AG04450 (cell line): ENCODE results near the gene KRTAP2-2. TPM values are rescaled to one million over a fixed set of nuclear protein-coding genes. Genes with fewer than 3 reads are reported as not detected.
"Not testable (repeated sequence)": the region's sequence is repeated elsewhere in the genome, so short reads cannot be mapped to it uniquely, and the experiment has no call there.

Source experiments
- CTCF ChIA-PET: fragments of 300-600, 350-600 bp; formaldehyde crosslinking; extraction: SDS; loops from one replicate; lab custom pipeline; 2022; ENCODE audit warnings: antibody characterized with exemption, inconsistent platforms; lab: Charles Lee
- POLR2A ChIA-PET: fragments of 350-600 bp; formaldehyde crosslinking; extraction: SDS; loops from one replicate; lab custom pipeline; 2021; ENCODE audit warnings: antibody characterized with exemption, inconsistent platforms; lab: Yijun Ruan, JAX
- DNase-seq: peaks from one replicate; pipeline ENCODE4 v3.0.0-alpha.2; 2011; ENCODE audit warnings: low read depth, low spot score
- H3K27ac ChIP-seq: one replicate; pipeline ENCODE4 v1.5.1; 2012; ENCODE audit warnings: low read depth, low read length, control low read depth
- H3K27me3 ChIP-seq: one replicate; pipeline ENCODE4 v1.6.0; 2012; ENCODE audit warnings: low read length; ENCODE audit not compliant: control insufficient read depth, insufficient read depth
- H3K4me3 ChIP-seq: 2 replicates; pipeline ENCODE4 v1.5.1; 2011; ENCODE audit warnings: mild to moderate bottlenecking, low read depth, low read length, control low read depth
- H3K9me3 ChIP-seq: 2 replicates; pipeline ENCODE4 v1.5.1; 2012; ENCODE audit warnings: low read length; ENCODE audit not compliant: control insufficient read depth, insufficient read depth
- polyA plus RNA-seq: library from polyadenylated mRNA; depleted of rRNA; stranded (reverse); fragments of >200 nt; gene quantifications from 2 replicates; pipeline ENCODE4 v1.2.3, GENCODE V29; 2011
- TF ChIP-seq, protein P1 (sequence below): IDR thresholded peaks from 2 replicates; pipeline ENCODE4 v1.5.1; 2011; ENCODE audit warnings: low read depth, low read length, control low read depth, inconsistent platforms

Gene KRTAP2-2
- polyA plus RNA-seq, 1 experiment, result not detected

DNA sequence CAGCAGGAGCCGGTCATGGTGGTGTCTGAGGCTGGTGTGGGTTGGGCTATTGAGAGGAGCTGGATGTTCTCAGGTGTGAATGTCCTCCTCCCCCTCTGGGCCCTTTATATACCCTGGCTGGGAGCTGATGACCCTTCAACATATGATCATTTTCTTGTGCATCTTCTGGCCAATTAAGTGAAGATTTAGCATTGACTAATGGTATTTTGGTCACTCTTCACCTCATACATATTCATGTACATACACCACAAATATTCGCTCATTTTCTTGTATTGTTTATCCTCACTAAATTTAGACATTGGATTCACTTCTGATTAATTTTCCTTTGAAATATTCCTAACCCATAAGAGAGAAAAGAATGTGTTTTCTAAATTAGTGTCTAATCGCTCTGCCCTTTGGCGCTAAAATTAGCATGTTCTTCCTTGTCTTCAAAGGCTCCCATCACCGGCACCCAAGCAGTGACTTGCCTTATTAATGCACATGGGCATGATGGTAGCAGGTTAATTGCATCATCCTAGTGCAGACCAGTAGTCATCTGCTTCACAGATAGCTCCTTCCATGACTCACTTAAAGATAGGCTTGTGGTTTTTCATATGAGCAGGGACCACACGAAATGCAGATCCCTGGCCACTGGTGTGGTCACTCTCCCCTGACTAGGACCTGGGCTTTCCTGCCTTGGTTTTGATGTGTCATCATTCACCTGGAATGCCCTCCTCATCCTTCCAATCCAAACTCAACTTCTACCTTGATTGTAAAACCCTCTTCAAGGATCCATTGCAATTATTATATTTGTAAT, 11.0 kb upstream of the KRTAP2-2 start, which contains the start of gene KRTAP2-4:
Gene KRTAP2-4, minus strand, starts transcription at position 51 of the 796 bp plus-strand sequence. Its CDS starts 34 bp downstream, at position 17.
- POLR2A ChIA-PET, result no interaction called here
- peak within 1 kb of the TSS; percentile 53 for H3K27ac ChIP-seq

DNA sequence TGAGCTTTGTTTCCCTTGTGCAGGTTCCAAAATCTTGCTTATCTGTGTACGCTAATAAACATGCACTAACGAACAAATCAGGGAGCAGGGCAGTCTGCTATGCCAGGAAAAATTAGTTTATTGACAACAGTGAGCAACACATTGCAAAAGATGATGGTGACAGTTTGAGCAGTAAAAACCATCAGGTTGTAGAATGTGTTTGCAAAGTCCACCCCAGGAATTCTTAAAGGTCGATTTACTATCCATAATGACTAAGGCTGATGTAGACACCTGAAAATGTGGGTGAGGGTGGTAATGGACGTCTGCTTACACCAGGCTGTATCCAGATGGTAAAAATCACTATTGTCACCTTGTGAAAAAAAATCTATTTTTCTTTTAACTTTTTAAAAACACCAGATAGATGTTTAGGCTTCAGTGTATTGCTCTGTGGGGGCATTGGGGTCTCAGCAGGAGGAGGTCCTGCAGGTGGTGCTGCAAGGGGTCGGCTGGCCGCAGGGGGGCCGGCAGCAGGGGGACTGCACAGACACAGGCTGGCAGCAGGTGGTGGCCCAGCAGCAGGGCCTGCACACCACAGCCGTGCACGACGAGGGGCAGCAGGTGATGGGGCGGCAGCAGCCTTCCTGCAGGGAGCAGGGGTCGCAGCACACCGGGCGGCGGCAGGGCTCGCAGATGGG, 10.1 kb upstream of the KRTAP2-2 start:
- CTCF ChIA-PET, H3K9me3 ChIP-seq, H3K27ac ChIP-seq, H3K4me3 ChIP-seq, DNase-seq, POLR2A ChIA-PET, H3K27me3 ChIP-seq: not testable (repeated sequence)

More for the DNA sequence above, 11.0 kb upstream of the KRTAP2-2 start, which contains the start of gene KRTAP2-4:
- peak; percentile 71 for DNase-seq
- TF ChIP-seq, protein P1, sequence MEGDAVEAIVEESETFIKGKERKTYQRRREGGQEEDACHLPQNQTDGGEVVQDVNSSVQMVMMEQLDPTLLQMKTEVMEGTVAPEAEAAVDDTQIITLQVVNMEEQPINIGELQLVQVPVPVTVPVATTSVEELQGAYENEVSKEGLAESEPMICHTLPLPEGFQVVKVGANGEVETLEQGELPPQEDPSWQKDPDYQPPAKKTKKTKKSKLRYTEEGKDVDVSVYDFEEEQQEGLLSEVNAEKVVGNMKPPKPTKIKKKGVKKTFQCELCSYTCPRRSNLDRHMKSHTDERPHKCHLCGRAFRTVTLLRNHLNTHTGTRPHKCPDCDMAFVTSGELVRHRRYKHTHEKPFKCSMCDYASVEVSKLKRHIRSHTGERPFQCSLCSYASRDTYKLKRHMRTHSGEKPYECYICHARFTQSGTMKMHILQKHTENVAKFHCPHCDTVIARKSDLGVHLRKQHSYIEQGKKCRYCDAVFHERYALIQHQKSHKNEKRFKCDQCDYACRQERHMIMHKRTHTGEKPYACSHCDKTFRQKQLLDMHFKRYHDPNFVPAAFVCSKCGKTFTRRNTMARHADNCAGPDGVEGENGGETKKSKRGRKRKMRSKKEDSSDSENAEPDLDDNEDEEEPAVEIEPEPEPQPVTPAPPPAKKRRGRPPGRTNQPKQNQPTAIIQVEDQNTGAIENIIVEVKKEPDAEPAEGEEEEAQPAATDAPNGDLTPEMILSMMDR, result no peak
- no peaks in the 10 kb centered on the region for H3K27me3 ChIP-seq
- no peaks in the 10 kb centered on the region for H3K9me3 ChIP-seq
- no peak within 1 kb of the TSS for H3K4me3 ChIP-seq
- CTCF ChIA-PET, result no interaction called here

DNA sequence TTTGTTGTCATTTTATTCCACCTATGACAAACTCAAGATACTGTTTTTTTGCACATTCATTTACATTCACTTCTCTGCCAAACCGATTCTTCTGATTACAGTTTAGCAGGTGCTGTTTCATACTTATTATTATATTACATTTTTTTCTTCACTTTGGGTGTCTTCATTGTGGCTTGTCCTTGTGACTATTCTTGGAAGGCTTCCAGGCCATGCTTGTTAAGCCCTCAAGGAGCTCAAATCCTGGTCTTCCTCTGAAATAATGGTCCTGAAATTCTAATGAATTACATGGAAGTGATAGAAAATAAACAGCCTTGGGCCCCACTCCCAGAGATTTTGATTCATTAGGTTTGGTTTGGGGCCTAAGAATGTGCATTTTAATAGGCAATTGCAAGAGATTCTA, 9.3 kb upstream of the KRTAP2-2 start:
- DNase-seq, result no peak
- CTCF ChIA-PET, result no interaction called here
- Histone ChIP-seq H3K4me3 (no peak overlapping the region), H3K9me3 (no peaks in the 10 kb centered on the region), H3K27ac (no peak overlapping the region), H3K27me3 (no peaks in the 10 kb centered on the region)
- POLR2A ChIA-PET, result no interaction called here
- TF ChIP-seq, protein P1, result no peak

DNA sequence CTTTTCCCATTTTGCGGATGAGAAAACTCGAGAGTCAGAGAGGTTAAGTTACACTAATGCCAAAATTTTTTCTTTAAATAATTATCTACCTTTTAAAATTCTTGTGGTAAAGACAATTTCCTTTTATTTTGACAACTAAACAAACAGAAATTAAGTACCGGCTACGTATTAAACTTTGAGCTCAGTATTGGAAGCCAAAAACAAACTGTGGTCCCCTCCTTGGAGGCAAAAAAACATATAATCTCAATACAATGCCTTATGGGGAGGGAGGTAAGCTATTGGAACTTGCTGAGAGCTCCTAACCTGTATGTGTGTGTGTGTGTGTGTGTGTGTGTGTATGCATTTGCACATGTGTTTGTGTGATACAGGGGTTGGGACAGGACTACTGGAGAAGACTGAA, 8.4 kb upstream of the KRTAP2-2 start:
- H3K27ac ChIP-seq, result no peak overlapping the region
- TF ChIP-seq, protein P1, result no peak
- CTCF ChIA-PET, result no interaction called here

DNA sequence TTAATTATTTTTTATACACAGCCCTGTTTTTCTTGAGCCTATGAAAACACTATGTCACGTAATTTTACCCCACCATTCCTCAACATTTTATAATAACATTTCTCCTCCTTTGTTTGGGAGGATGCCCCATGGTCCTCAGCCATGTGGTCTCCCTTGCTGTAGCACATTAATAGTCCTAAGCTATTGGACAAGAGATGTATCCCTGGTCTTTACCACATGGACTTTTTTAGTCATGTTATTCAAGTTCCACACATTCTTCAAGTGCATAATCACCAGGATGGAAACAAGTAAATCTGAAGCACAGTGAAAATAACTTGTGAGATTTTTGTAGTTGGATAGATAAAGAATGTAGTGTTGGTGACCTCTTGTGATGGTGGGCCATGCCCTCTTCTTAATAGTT, 6.9 kb upstream of the KRTAP2-2 start:
- Histone ChIP-seq H3K27ac (peak overlapping the region; percentile 86), H3K27me3 (no peaks in the 10 kb centered on the region), H3K4me3 (no peak overlapping the region), H3K9me3 (no peaks in the 10 kb centered on the region)
- POLR2A ChIA-PET, result interaction anchor here (1.2 kb wide), 1 partner anchor 14 kb away, joined by 3 read pairs; no protein-coding TSS in a partner anchor
- peak; percentile 86 for DNase-seq
- TF ChIP-seq, protein P1, result no peak
- CTCF ChIA-PET, result interaction anchor here (1.2 kb wide), 1 partner anchor 487 kb away, joined by 3 read pairs; no protein-coding TSS in a partner anchor

More for the DNA sequence above, 8.4 kb upstream of the KRTAP2-2 start:
- Histone ChIP-seq H3K27me3 (no peaks in the 10 kb centered on the region), H3K9me3 (no peaks in the 10 kb centered on the region), H3K4me3 (no peak overlapping the region)
- no peak for DNase-seq
- POLR2A ChIA-PET, result no interaction called here
